A375 (cell line): Measurements from ENCODE around the gene CNOT1. TPM values are rescaled to one million over a fixed set of nuclear protein-coding genes. Genes with fewer than 3 reads are reported as not detected.

Source experiments
- small RNA-seq: library from RNA; depleted of rRNA; stranded (forward); fragments of <200 nt; gene quantifications from one replicate; pipeline ENCODE3, GENCODE V24; 2014
- total RNA-seq: library from RNA; depleted of rRNA; stranded (reverse); fragments of >200 nt; shearing (Covaris generic); gene quantifications from 2 replicates; pipeline ENCODE4 v1.2.3, GENCODE V29; 2014; rRNA removed

Gene CNOT1
- 134 and 136 TPM in 2 replicates for total RNA-seq

DNA sequence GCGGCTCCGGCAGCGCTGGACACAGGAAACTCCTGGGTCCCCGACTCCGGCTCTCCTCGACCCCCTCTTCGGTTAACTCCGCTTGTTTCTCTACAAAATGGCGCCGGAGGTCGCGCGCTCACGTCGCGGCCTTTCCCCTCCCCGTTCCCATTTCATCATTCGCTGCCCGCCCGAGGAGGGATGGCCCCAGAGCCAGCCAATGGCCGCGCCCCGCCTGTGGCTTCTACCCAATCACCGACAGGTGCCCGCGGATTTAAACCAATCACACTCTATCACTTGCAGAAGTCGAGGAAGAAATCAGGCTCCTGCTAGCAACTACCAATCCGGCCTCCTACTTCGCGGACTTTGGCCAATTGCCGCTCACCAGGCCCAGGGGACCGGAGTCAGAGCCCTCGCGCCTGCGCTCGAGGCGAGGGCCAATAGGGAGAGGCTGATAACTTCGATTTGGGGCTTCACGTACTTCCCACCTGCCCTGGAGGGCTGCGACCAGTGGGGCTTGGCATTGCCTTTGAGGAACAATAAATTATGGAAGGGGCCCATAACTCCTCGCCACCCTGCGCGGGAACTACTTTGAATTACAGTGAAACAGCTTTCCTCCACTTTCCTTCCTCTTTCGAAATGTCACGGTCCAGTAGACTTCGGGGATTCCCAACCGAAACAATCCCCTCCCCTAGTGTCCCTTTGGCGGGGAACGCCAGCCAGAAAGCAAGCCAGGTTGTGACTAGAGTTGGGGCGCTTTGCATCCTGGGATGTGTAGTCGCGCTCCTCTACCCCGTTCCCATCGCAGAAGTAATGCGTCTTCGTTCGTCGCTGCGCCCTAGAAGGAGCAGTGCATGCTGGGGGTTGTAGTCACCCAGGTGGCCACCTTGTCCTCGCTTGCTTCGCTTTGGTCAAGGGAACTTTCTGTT, at the start of gene CNOT1:
Gene CNOT1, minus strand, starts transcription at position 94 of the 908 bp plus-strand sequence. CDS start 30,489 bp downstream, outside the sequence.

DNA sequence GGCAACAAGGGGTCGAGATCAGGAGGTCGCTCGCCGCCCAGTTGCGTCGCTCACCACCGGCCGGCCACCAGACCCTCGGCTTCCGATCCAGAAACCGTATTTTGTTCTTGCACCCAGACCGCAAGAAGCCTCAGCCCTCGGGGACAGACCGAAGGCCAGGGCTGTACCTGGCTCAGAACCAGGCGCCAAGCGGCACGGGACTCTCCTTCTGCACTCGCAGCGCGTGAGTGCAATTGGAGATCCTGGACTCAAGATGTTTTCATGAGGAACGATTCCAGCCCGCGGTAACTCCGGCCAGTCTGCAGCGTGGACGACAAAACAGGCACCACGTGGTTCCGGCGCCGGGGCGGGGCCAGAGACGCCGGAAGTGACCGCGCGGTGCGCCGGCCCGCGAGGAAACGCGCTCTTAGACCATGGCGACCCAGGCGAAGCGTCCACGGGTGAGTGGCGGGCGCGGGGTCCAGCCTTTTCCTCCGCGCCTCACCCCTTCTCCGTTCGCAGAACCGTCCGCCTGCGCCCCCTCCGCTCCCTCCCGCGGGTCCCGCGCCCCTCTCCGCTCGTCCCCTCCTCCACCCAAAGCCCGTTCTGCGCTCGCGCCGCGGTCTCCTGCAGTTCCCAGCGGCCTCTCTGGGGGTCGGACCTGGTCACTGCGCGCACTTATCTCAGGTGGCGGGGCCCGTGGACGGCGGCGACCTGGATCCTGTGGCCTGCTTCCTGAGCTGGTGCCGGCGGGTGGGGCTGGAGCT, 114.3 kb downstream of the CNOT1 start, which contains the start of gene SETD6:
Gene SETD6, plus strand, starts transcription at position 393 of the 746 bp plus-strand sequence. Its CDS starts 21 bp downstream, at position 414.

GRCh38 chr16:58499615-58500351, 129.8 kb downstream of the CNOT1 start, which contains the start of gene NDRG4:
TSS of gene NDRG4 (plus strand) at chr16:58500143. CDS start at chr16:58500249, 106 bp downstream.

Small RNA genes within 50 kb of the gene (small RNA-seq; reads per million reads assigned to genes)
- gene RNU6-103P (not detected), gene SNORA46 (22.1 reads per million, percentile 92 among the genes with 10 or more reads in this experiment), gene SNORA50A (not detected)

Other genes starting within 250 kb of the CNOT1 start
- 16.1 and 16.2 TPM in 2 replicates for gene GINS3, start 237.4 kb downstream of the CNOT1 start, total RNA-seq
- 10.3 and 21.8 TPM in 2 replicates for gene NDRG4, start 129.7 kb downstream of the CNOT1 start, total RNA-seq
- gene SETD6, start 114.3 kb downstream of the CNOT1 start, total RNA-seq = 59.6 and 61.7 TPM in 2 replicates
- gene SLC38A7, start 54.9 kb upstream of the CNOT1 start, total RNA-seq = 11.4 and 16.1 TPM in 2 replicates
- 65.4 and 66.7 TPM in 2 replicates for gene GOT2, start 104.5 kb upstream of the CNOT1 start, total RNA-seq